ENCODE measurements around the gene ZNF469. TPM values are rescaled to one million over a fixed set of nuclear protein-coding genes. Genes with fewer than 3 reads are reported as not detected.

Gene ZNF469
- total RNA-seq, 1 donor from 2014 or later: 4.2 TPM

DNA sequence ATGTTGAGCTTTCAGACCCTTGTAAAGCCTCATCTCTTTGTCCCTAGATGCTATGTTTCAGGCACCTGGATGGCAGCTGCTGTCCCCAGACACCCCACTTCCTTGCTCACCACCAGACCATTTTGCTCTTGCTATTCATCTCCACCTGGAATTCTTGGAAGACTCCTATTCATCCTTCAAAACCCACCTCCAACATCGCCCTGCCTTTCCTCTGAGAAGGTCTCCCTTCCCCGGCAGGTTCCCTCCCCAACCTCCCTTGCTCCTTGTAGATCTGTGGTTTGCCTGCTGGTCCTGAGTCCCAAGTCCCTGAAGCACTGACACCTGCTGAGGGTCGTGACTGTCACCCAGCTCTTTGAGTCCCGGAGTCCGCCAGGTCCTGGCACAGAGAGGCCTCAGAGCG is 9.9 kb downstream of the ZNF469 start:
- Mint-ChIP-seq H3K27me3 (peaks cover 22% of the 10 kb centered on the region), H3K4me3 (no peak overlapping the region), H3K36me3 (ENCODE audit: low read depth) (no peaks in the 10 kb centered on the region), H3K9me3 (no peaks in the 10 kb centered on the region), H3K27ac (no peak overlapping the region), H3K4me1 (no peaks in the 10 kb centered on the region)
- CTCF ChIA-PET: no interaction called here
- intact Hi-C loops (cut with micrococcal nuclease): no loop called here
- ATAC-seq (ENCODE audit: low read depth) (no peak), DNase-seq (no peak)
- POLR2A ChIA-PET: no interaction called here
- TF ChIP-seq, protein P1, sequence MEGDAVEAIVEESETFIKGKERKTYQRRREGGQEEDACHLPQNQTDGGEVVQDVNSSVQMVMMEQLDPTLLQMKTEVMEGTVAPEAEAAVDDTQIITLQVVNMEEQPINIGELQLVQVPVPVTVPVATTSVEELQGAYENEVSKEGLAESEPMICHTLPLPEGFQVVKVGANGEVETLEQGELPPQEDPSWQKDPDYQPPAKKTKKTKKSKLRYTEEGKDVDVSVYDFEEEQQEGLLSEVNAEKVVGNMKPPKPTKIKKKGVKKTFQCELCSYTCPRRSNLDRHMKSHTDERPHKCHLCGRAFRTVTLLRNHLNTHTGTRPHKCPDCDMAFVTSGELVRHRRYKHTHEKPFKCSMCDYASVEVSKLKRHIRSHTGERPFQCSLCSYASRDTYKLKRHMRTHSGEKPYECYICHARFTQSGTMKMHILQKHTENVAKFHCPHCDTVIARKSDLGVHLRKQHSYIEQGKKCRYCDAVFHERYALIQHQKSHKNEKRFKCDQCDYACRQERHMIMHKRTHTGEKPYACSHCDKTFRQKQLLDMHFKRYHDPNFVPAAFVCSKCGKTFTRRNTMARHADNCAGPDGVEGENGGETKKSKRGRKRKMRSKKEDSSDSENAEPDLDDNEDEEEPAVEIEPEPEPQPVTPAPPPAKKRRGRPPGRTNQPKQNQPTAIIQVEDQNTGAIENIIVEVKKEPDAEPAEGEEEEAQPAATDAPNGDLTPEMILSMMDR (IDR thresholded peaks at IDR 0.05): no peak

DNA sequence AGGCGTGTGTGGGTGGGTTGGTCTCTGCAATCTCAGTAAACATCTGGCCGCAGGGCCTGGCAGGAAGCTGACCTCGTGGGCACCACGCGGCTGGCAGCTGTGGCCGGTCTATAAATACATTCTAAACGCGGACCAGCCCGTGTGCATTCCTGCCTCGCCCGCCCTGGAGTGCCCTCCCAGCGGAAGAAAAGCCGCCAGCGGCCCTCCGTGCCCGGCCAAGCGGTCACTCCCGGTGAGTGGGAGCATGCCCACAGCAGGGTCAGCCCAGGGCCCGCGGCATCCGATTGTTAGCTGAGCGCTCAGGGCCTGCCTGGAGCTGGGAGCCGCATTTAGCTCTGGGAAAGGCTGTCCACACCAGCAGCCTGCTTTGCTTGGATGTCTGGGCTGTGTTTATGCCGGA is 10.3 kb downstream of the ZNF469 start:
- TF ChIP-seq, protein P1 (IDR thresholded peaks at IDR 0.05): no peak
- intact Hi-C loops (cut with micrococcal nuclease): no loop called here
- Mint-ChIP-seq H3K27me3 (peaks cover 22% of the 10 kb centered on the region), H3K9me3 (no peaks in the 10 kb centered on the region), H3K36me3 (ENCODE audit: low read depth) (no peaks in the 10 kb centered on the region), H3K27ac (no peak overlapping the region), H3K4me3 (no peak overlapping the region), H3K4me1 (no peaks in the 10 kb centered on the region)
- DNase-seq (no peak), ATAC-seq (ENCODE audit: low read depth) (no peak)
- ChIA-PET CTCF (no interaction called here), POLR2A (no interaction called here)

DNA sequence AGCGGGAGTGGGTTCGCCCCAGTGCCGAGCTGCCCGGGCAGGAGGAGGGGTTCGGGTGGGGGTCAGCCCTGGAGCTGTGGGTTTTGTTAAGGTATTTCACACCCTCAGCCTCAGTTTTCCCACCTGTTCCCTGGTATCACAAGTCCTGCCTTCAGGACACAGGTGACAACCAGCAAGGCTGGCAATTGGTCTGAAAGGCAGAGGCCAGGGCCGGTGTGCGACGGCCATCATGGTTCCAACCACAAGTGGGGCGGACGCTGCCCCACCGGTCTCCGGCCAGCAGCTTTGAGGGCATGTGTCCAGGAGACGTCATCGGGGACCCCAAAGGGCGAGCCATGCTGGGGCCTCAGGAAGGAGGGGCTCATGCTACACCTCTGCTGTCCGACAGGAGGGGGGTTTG is 10.8 kb downstream of the ZNF469 start:
- TF ChIP-seq, protein P1 (IDR thresholded peaks at IDR 0.05): no peak
- intact Hi-C loops (cut with micrococcal nuclease): no loop called here
- no peak overlapping the region for H3K4me3 Mint-ChIP-seq
- no peak for DNase-seq
- ATAC-seq (ENCODE audit: low read depth): no peak
- peaks cover 22% of the 10 kb centered on the region for H3K27me3 Mint-ChIP-seq
- ChIA-PET CTCF (no interaction called here), POLR2A (no interaction called here)
- H3K4me1 Mint-ChIP-seq: no peaks in the 10 kb centered on the region
- no peaks in the 10 kb centered on the region for H3K36me3 Mint-ChIP-seq (ENCODE audit: low read depth)
- no peaks in the 10 kb centered on the region for H3K9me3 Mint-ChIP-seq
- no peak overlapping the region for H3K27ac Mint-ChIP-seq

DNA sequence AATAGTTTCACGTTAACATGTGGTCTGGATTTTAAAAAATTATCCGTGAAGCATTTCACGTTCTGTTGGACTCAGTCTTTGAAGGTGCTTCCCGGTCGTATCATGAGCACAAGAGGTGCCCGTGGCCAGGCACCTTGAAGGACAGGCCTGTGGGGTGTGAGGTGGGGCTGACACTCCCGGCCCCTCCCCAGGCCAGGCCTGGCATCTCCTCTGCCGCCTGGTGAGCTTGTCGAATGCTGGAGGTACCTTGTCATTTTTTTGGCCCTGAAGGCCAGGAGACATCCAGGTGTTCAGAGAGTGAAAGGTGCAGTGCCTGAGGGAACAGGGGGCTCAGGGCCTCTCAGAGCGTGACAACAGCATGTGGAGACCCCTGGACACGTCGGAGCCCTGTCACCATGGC is 11.7 kb downstream of the ZNF469 start:
- intact Hi-C loops (cut with micrococcal nuclease): no loop called here
- ChIA-PET POLR2A (no interaction called here), CTCF (no interaction called here)
- ATAC-seq (ENCODE audit: low read depth) (no peak), DNase-seq (no peak)
- Mint-ChIP-seq H3K9me3 (no peaks in the 10 kb centered on the region), H3K36me3 (ENCODE audit: low read depth) (no peaks in the 10 kb centered on the region), H3K27me3 (peaks cover 16% of the 10 kb centered on the region), H3K27ac (no peak overlapping the region), H3K4me1 (no peaks in the 10 kb centered on the region), H3K4me3 (no peak overlapping the region)
- TF ChIP-seq, protein P1 (IDR thresholded peaks at IDR 0.05): no peak

DNA sequence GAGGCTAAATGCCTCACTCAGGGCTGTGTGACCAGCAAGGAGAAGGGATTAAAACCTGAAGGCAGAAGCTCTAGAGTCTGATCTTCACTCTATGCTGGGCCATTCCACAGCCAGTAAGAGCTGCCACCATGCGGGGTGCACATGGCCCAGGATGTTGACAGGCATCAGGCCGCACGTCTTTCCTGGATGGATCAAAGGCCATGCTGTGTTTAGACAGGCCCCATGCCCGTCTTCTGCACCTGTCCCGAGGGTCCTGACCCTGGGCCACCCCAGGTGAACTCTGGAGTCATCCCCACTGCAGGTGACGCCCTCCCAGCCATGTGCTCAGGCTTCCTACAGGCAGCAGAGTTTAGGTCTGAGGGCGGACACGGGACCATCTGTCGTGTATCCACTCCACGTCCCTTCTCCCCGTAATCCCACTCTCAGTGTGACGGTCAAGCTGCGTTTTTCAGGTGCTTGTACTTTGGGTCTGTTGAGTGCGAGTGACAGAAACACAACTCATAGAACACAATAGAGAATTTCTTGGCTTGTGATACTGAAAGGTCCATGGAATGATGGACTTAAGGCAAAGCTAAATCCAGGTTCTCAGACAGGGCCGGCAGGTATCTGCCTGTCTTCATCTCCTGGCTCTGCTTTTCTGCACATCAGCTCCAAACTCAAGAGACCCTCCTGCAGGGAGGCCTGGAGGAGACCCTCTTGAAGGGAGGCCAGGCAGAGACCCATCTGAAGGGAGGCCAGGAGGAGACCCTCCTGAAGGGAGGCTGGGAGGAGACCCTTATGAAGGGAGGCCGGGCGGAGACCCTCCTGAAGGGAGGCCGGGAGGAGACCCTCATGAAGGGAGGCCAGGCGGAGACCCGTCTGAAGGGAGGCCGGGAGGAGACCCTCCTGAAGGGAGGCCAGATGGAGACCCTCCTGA is 13.2 kb downstream of the ZNF469 start:
- CTCF ChIA-PET: no interaction called here
- Mint-ChIP-seq H3K4me1 (no peaks in the 10 kb centered on the region), H3K9me3 (no peaks in the 10 kb centered on the region), H3K27me3 (peaks cover 11% of the 10 kb centered on the region), H3K36me3 (ENCODE audit: low read depth) (no peaks in the 10 kb centered on the region), H3K27ac (no peak overlapping the region), H3K4me3 (no peak overlapping the region)
- POLR2A ChIA-PET: interaction anchor here (0.5 to 0.6 kb wide), 2 partner anchors 31 to 217 kb away, joined by 3 read pairs; no protein-coding TSS in a partner anchor
- no peak for DNase-seq
- TF ChIP-seq, protein P1 (IDR thresholded peaks at IDR 0.05): no peak
- intact Hi-C loops (cut with micrococcal nuclease): no loop called here
- no peak for ATAC-seq (ENCODE audit: low read depth)

All from activated B cell treated with CpG ODN at 0.5 μM for 24 hours (primary cell).